ENCODE measurements around the gene PEX13.
"Not testable (repeated sequence)": the region's sequence is repeated elsewhere in the genome, so short reads cannot be mapped to it uniquely, and the experiment has no call there.

Gene PEX13

GRCh38 chr2:61009355-61009754 lies 8.2 kb upstream of the PEX13 start:
- no peak for DNase-seq

GRCh38 chr2:61011678-61012077 lies 5.8 kb upstream of the PEX13 start:
- no peak for DNase-seq

GRCh38 chr2:61012303-61012702 lies 5.2 kb upstream of the PEX13 start:
- not testable (repeated sequence) for DNase-seq

GRCh38 chr2:61013382-61013781 lies 4.1 kb upstream of the PEX13 start:
- DNase-seq: no peak

- no peak for DNase-seq
Observed at GRCh38 chr2:61014763-61015162, 2.8 kb upstream of the PEX13 start.

GRCh38 chr2:61015976-61016375 lies 1.5 kb upstream of the PEX13 start:
- DNase-seq: no peak

- DNase-seq: peak; percentile 31
Observed at GRCh38 chr2:61016392-61017002, 1.0 kb upstream of the PEX13 start.

GRCh38 chr2:61017003-61017555 lies 441 bp upstream of the PEX13 start:
- DNase-seq: peak; percentile 86

- no peak for DNase-seq
Observed at GRCh38 chr2:61018318-61018755, 817 bp downstream of the PEX13 start.

GRCh38 chr2:61018798-61019197 lies 1.3 kb downstream of the PEX13 start:
- DNase-seq: no peak

- no peak for DNase-seq
Observed at GRCh38 chr2:61021228-61021660, 3.7 kb downstream of the PEX13 start.

GRCh38 chr2:61023670-61024069 lies 6.2 kb downstream of the PEX13 start:
- no peak for DNase-seq

- DNase-seq: no peak
Observed at GRCh38 chr2:61029533-61029932, 12.0 kb downstream of the PEX13 start.

GRCh38 chr2:61034592-61034991 lies 17.1 kb downstream of the PEX13 start:
- not testable (repeated sequence) for DNase-seq

GRCh38 chr2:61036643-61037042 lies 19.1 kb downstream of the PEX13 start:
- DNase-seq: not testable (repeated sequence)

- DNase-seq: no peak
Observed at GRCh38 chr2:61042807-61043206, 25.3 kb downstream of the PEX13 start.

- DNase-seq: no peak
Observed at GRCh38 chr2:61044636-61045035, 27.1 kb downstream of the PEX13 start.

GRCh38 chr2:61045226-61045625 lies 27.7 kb downstream of the PEX13 start:
- DNase-seq: no peak

- DNase-seq: no peak
Observed at GRCh38 chr2:61045999-61046398, 28.5 kb downstream of the PEX13 start.

GRCh38 chr2:61055557-61055956 lies 38.0 kb downstream of the PEX13 start:
- no peak for DNase-seq

- DNase-seq: no peak
Observed at GRCh38 chr2:61057562-61057961, 40.0 kb downstream of the PEX13 start.

- DNase-seq: no peak
Observed at GRCh38 chr2:61059382-61059781, 41.9 kb downstream of the PEX13 start.

- peak; percentile 71 for DNase-seq
Observed at GRCh38 chr2:61065714-61066709, 48.5 kb downstream of the PEX13 start, which contains the start of gene SANBR. TSS of gene SANBR (plus strand) at chr2:61065871. CDS start at chr2:61070351, 4,480 bp downstream.

- no peak for DNase-seq
Observed at GRCh38 chr2:61074100-61074499, 56.6 kb downstream of the PEX13 start.

All from kidney glomerular epithelial cell (primary cell).